Osteoblast (primary cell): ENCODE data around the gene KLHL26. TPM values are rescaled to one million over a fixed set of nuclear protein-coding genes. Genes with fewer than 3 reads are reported as not detected.

Source experiments
- DNase-seq: peaks from one replicate; pipeline ENCODE4 v3.0.0; 2011; ENCODE audit warnings: low spot score, mixed read lengths; ENCODE audit not compliant: insufficient read length; ENCODE audit errors: missing footprints
- H2AFZ ChIP-seq: 2 replicates; pipeline ENCODE4 v1.6.0; 2011; ENCODE audit warnings: mild to moderate bottlenecking, low read length
- H3K27ac ChIP-seq: 2 replicates; pipeline ENCODE4 v1.5.1; 2011; ENCODE audit warnings: mild to moderate bottlenecking, low read depth, low read length, moderate library complexity
- H3K27me3 ChIP-seq: 2 replicates; pipeline ENCODE4 v1.6.0; 2012; ENCODE audit warnings: mild to moderate bottlenecking, control low read depth, inconsistent platforms, low read length, moderate library complexity; ENCODE audit not compliant: insufficient read depth
- H3K36me3 ChIP-seq: 2 replicates; pipeline ENCODE4 v1.5.1; 2011; ENCODE audit warnings: mild to moderate bottlenecking, low read length, control low read depth, moderate library complexity; ENCODE audit not compliant: insufficient read depth
- H3K4me1 ChIP-seq: 2 replicates; pipeline ENCODE4 v1.5.1; 2011; ENCODE audit warnings: mild to moderate bottlenecking, low read length, control low read depth, moderate library complexity; ENCODE audit not compliant: insufficient read depth
- H3K4me2 ChIP-seq: 2 replicates; pipeline ENCODE4 v1.6.0; 2011; ENCODE audit warnings: mild to moderate bottlenecking, low read length; ENCODE audit not compliant: insufficient read depth
- H3K4me3 ChIP-seq: fragments of 200-600 bp; sonication (generic); 3 replicates; pipeline ENCODE4 v1.5.1; 2012; ENCODE audit warnings: mild to moderate bottlenecking, low read length, inconsistent platforms; ENCODE audit not compliant: insufficient read depth
- H3K79me2 ChIP-seq: 2 replicates; pipeline ENCODE4 v1.6.0; 2012; ENCODE audit warnings: mild to moderate bottlenecking, low read length, control low read depth, inconsistent platforms; ENCODE audit not compliant: insufficient read depth
- H3K9me3 ChIP-seq: 2 replicates; pipeline ENCODE4 v1.5.1; 2011; ENCODE audit warnings: low read depth, low read length, control low read depth
- H4K20me1 ChIP-seq: 2 replicates; pipeline ENCODE4 v1.6.0; 2012; ENCODE audit warnings: mild to moderate bottlenecking, low read length, control low read depth; ENCODE audit not compliant: insufficient read depth
- total RNA-seq: library from RNA; depleted of rRNA; stranded (reverse); fragments of >200 nt; gene quantifications from 2 replicates; pipeline ENCODE4 v1.2.3, GENCODE V29; 2012
- TF ChIP-seq, protein P1 (sequence below): IDR thresholded peaks from 2 replicates; pipeline ENCODE4 v1.5.1; 2011; ENCODE audit warnings: mild to moderate bottlenecking, low read depth, low read length, moderate library complexity; ENCODE audit errors: extremely low read depth

The KLHL26 gene
- total RNA-seq, 1 donor: 5.1 TPM

- peaks cover 36% of the 10 kb centered on the region for H3K79me2 ChIP-seq
- no peaks in the 10 kb centered on the region for H3K36me3 ChIP-seq
- H3K27ac ChIP-seq: peak overlapping the region; percentile 48
- H3K9me3 ChIP-seq: no peaks in the 10 kb centered on the region
- TF ChIP-seq, protein P1, sequence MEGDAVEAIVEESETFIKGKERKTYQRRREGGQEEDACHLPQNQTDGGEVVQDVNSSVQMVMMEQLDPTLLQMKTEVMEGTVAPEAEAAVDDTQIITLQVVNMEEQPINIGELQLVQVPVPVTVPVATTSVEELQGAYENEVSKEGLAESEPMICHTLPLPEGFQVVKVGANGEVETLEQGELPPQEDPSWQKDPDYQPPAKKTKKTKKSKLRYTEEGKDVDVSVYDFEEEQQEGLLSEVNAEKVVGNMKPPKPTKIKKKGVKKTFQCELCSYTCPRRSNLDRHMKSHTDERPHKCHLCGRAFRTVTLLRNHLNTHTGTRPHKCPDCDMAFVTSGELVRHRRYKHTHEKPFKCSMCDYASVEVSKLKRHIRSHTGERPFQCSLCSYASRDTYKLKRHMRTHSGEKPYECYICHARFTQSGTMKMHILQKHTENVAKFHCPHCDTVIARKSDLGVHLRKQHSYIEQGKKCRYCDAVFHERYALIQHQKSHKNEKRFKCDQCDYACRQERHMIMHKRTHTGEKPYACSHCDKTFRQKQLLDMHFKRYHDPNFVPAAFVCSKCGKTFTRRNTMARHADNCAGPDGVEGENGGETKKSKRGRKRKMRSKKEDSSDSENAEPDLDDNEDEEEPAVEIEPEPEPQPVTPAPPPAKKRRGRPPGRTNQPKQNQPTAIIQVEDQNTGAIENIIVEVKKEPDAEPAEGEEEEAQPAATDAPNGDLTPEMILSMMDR: no peak
- H3K27me3 ChIP-seq: no peaks in the 10 kb centered on the region
- peak; percentile 77 for DNase-seq
- H4K20me1 ChIP-seq: peaks cover 22% of the 10 kb centered on the region
- peak overlapping the region; percentile 88 for H2AFZ ChIP-seq
- H3K4me1 ChIP-seq: peaks cover 30% of the 10 kb centered on the region
- H3K4me3 ChIP-seq: peak overlapping the region; percentile 83
- H3K4me2 ChIP-seq: peak overlapping the region; percentile 95
Observed at GRCh38 chr19:18682807-18683108, 45.9 kb downstream of the KLHL26 start.

GRCh38 chr19:18683109-18683957 is 46.5 kb downstream of the KLHL26 start, which contains the start of gene CRTC1:
Gene CRTC1, plus strand, starts transcription at chr19:18683680. Its CDS starts 23 bp downstream, at chr19:18683703.
- peaks cover 27% of the 10 kb centered on the region for H4K20me1 ChIP-seq
- H3K27me3 ChIP-seq: no peaks in the 10 kb centered on the region
- no peaks in the 10 kb centered on the region for H3K9me3 ChIP-seq
- DNase-seq: peak; percentile 100
- TF ChIP-seq, protein P1: no peak
- H3K79me2 ChIP-seq: peaks cover 42% of the 10 kb centered on the region
- peak within 1 kb of the TSS; percentile 83 for H3K4me3 ChIP-seq
- no peaks in the 10 kb centered on the region for H3K36me3 ChIP-seq
- H3K4me1 ChIP-seq: peaks cover 26% of the 10 kb centered on the region
- peak within 1 kb of the TSS; percentile 48 for H3K27ac ChIP-seq
- peak within 1 kb of the TSS; percentile 88 for H2AFZ ChIP-seq
- H3K4me2 ChIP-seq: peak within 1 kb of the TSS; percentile 95

DNA sequence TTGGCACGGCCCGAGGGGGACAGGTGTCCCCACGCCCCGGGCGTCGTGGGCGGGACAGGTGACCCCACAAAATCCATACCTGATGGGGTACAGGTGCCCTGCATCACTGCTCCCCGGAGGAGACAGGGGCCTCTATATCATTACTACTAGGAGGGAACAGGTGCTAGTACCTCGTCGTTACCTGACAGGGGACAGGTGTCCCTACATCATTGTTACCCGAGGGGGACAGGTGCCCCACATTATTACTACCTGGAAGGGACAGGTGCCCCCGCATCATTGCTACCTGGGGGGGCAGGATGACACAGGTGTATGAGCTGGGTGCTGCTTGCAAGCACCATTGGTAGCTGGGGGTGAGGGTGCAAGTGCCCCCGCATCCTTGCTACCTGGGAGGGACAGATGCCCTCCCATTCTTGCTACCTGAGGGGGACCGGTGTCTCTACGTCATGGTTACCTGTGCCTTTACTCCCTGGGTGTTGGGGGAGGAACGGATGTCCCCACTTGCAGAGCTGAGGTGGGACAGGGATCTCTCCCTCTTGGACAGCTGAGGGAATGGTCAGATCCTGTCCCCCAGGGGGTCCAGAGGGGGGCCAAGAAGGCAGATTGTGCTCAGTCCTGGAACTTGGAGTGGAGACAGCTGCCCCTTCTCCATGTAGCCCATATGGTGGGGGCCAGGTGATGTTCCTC is 47.3 kb downstream of the KLHL26 start:
- Histone ChIP-seq H3K36me3 (no peaks in the 10 kb centered on the region), H2AFZ (no peak overlapping the region), H3K4me1 (peaks cover 21% of the 10 kb centered on the region), H4K20me1 (peaks cover 29% of the 10 kb centered on the region), H3K79me2 (peaks cover 49% of the 10 kb centered on the region), H3K9me3 (no peaks in the 10 kb centered on the region), H3K27me3 (no peaks in the 10 kb centered on the region), H3K4me2 (peak overlapping the region; percentile 92), H3K4me3 (peak overlapping the region; percentile 83), H3K27ac (no peak overlapping the region)
- DNase-seq: peak; percentile 59
- TF ChIP-seq, protein P1: no peak

DNA sequence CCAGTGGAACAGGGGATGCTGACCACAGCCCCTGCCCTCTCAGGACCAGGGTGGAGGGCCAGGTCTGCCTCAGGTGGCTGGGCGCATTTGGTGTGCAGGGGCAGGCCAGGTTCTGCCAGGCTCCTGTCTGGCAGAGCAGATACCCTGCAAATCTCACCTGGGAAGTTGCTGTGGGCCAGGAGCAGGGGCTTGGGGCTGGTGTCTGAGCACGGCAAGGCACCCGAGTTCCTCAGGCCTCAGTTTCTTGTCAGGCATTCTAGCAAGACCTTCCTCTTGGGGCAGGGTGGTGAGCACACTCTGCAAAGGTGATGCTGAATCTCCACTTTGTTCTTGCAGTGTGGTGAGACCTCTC is 47.8 kb downstream of the KLHL26 start:
- Histone ChIP-seq H3K27me3 (no peaks in the 10 kb centered on the region), H4K20me1 (peaks cover 32% of the 10 kb centered on the region), H3K4me1 (peaks cover 21% of the 10 kb centered on the region), H2AFZ (no peak overlapping the region), H3K4me2 (peak overlapping the region; percentile 92), H3K36me3 (no peaks in the 10 kb centered on the region), H3K4me3 (peak overlapping the region; percentile 83), H3K79me2 (peaks cover 53% of the 10 kb centered on the region), H3K9me3 (no peaks in the 10 kb centered on the region), H3K27ac (no peak overlapping the region)
- TF ChIP-seq, protein P1: no peak
- peak; percentile 55 for DNase-seq
